ENCODE data around the gene DNASE1L3. TPM values are rescaled to one million over a fixed set of nuclear protein-coding genes. Genes with fewer than 3 reads are reported as not detected.

DNASE1L3 gene
- total and polyA plus RNA-seq, 2 donors (not counting 3 experiments of a cell fraction or from before 2014, with no cell fraction given): 0.95 to 1.3 TPM

- no peaks in the 10 kb centered on the region for H3K9me1 ChIP-seq (replicated peaks; ENCODE audit: control insufficient read depth, extremely low read depth, insufficient read depth, low read length)
- H3K9ac ChIP-seq (replicated peaks; ENCODE audit: extremely low read depth, insufficient read depth, low read length): no peak overlapping the region
- dilution Hi-C loops (cut with MboI; ENCODE audit: extremely low pct_ligation_motif_present, low sequenced_read_pairs): no loop called here
- H3K4me2 ChIP-seq (ENCODE audit: insufficient read depth, low read length): no peak overlapping the region
- H3K4me3 ChIP-seq (replicated peaks in 1 of 3; ENCODE audit: insufficient read depth in 1 of 3, low read depth in 1 of 3, low read length in 3 of 3): no peak overlapping the region
- intact Hi-C loops (cut with micrococcal nuclease): no loop called here
- FAIRE-seq (no peak), DNase-seq (ENCODE audit: low read depth, low spot score) (no peak)
- peaks cover 1% of the 10 kb centered on the region for H3K79me2 ChIP-seq (ENCODE audit: control insufficient read depth, insufficient read depth, low read length)
- no peak overlapping the region for H2AFZ ChIP-seq (ENCODE audit: low read depth, low read length)
- TF ChIP-seq MAX (IDR thresholded peaks at IDR 0.05; ENCODE audit: insufficient read depth, insufficient read length): no peak
- peak; percentile 1 for TF ChIP-seq POLR2AphosphoS5 (IDR thresholded peaks at IDR 0.05; ENCODE audit: insufficient read depth, low read depth, low read length)
- no peak for TF ChIP-seq GATA2 (IDR thresholded peaks at IDR 0.05; ENCODE audit: insufficient read depth, insufficient read length, low read depth, low read length)
- ChIA-PET CTCF (no interaction called here), POLR2A (no interaction called here)
- H3K4me1 ChIP-seq (ENCODE audit: control insufficient read depth, extremely low read depth, insufficient read depth, low read length): peaks cover 30% of the 10 kb centered on the region
- H4K20me1 ChIP-seq (replicated peaks; ENCODE audit: control insufficient read depth, extremely low read depth, insufficient read depth, low read length): no peaks in the 10 kb centered on the region
- no peaks in the 10 kb centered on the region for H3K9me3 ChIP-seq (replicated peaks; ENCODE audit: control insufficient read depth, insufficient read depth, low read length)
- no peaks in the 10 kb centered on the region for H3K27me3 ChIP-seq (ENCODE audit: control insufficient read depth in 2 of 2, insufficient read depth in 2 of 2, low read length in 2 of 2)
- BruUV-seq (replicated peaks): no TSS peak
- no peak overlapping the region for H3K27ac ChIP-seq (ENCODE audit: insufficient read depth, low read depth, low read length)
- peaks cover 33 to 39% of the 10 kb centered on the region in 2 experiments for H3K36me3 ChIP-seq (ENCODE audit: control insufficient read depth in 2 of 2, extremely low read depth in 1 of 2, insufficient read depth in 2 of 2, low read length in 2 of 2)
Measured at GRCh38 chr3:58170376-58170775, 40.4 kb downstream of the DNASE1L3 start.

GRCh38 chr3:58169371-58169770 lies 41.4 kb downstream of the DNASE1L3 start:
- H3K4me1 ChIP-seq (ENCODE audit: control insufficient read depth, extremely low read depth, insufficient read depth, low read length): peaks cover 22% of the 10 kb centered on the region
- H3K9me3 ChIP-seq (replicated peaks; ENCODE audit: control insufficient read depth, insufficient read depth, low read length): no peaks in the 10 kb centered on the region
- H4K20me1 ChIP-seq (replicated peaks; ENCODE audit: control insufficient read depth, extremely low read depth, insufficient read depth, low read length): no peaks in the 10 kb centered on the region
- H3K4me3 ChIP-seq (replicated peaks in 1 of 3; ENCODE audit: insufficient read depth in 1 of 3, low read depth in 1 of 3, low read length in 3 of 3): no peak overlapping the region
- DNase-seq (ENCODE audit: low read depth, low spot score) (no peak), FAIRE-seq (no peak)
- TF ChIP-seq MYC (IDR thresholded peaks at IDR 0.05; ENCODE audit: low read depth, low read length): no peak
- no peak for TF ChIP-seq JUN (IDR thresholded peaks at IDR 0.05; ENCODE audit: borderline replicate concordance, insufficient read depth, insufficient read length, low read depth)
- TF ChIP-seq MAX (IDR thresholded peaks at IDR 0.05; ENCODE audit: insufficient read depth, insufficient read length): no peak
- no peak for TF ChIP-seq POLR2A (IDR thresholded peaks at IDR 0.05; ENCODE audit: low read depth, low read length)
- TF ChIP-seq FOS (IDR thresholded peaks at IDR 0.05; ENCODE audit: borderline replicate concordance, insufficient read depth, low read length): no peak
- TF ChIP-seq GATA2 (IDR thresholded peaks at IDR 0.05; ENCODE audit: insufficient read depth, insufficient read length, low read depth, low read length): no peak
- no peak for TF ChIP-seq CTCF (IDR thresholded peaks at IDR 0.05; ENCODE audit: extremely low read depth in 1 of 2, insufficient read depth in 1 of 2, low read depth in 1 of 2, low read length in 2 of 2)
- TF ChIP-seq EZH2 (IDR thresholded peaks at IDR 0.05; ENCODE audit: borderline replicate concordance, low read depth, low read length, severe bottlenecking): no peak
- dilution Hi-C loops (cut with MboI; ENCODE audit: extremely low pct_ligation_motif_present, low sequenced_read_pairs): no loop called here
- H3K9ac ChIP-seq (replicated peaks; ENCODE audit: extremely low read depth, insufficient read depth, low read length): no peak overlapping the region
- no peak overlapping the region for H3K4me2 ChIP-seq (ENCODE audit: insufficient read depth, low read length)
- H3K9me1 ChIP-seq (replicated peaks; ENCODE audit: control insufficient read depth, extremely low read depth, insufficient read depth, low read length): no peaks in the 10 kb centered on the region
- BruUV-seq (replicated peaks): no TSS peak
- no peaks in the 10 kb centered on the region for H3K27me3 ChIP-seq (ENCODE audit: control insufficient read depth in 2 of 2, insufficient read depth in 2 of 2, low read length in 2 of 2)
- intact Hi-C loops (cut with micrococcal nuclease): no loop called here
- peaks cover 40 to 49% of the 10 kb centered on the region in 2 experiments for H3K36me3 ChIP-seq (ENCODE audit: control insufficient read depth in 2 of 2, extremely low read depth in 1 of 2, insufficient read depth in 2 of 2, low read length in 2 of 2)
- POLR2A ChIA-PET: no interaction called here
- no peak overlapping the region for H3K27ac ChIP-seq (ENCODE audit: insufficient read depth, low read depth, low read length)
- CTCF ChIA-PET: no interaction called here
- peaks cover 6% of the 10 kb centered on the region for H3K79me2 ChIP-seq (ENCODE audit: control insufficient read depth, insufficient read depth, low read length)
- no peak overlapping the region for H2AFZ ChIP-seq (ENCODE audit: low read depth, low read length)

Data from endothelial cell of umbilical vein (primary cell).